Thyroid gland (tissue), 4 donors: ENCODE results near the gene SKI.

Experiments used
- CTCF ChIP-seq, 6 experiments: fragments of 200-600 bp in 3 of 6; fragments of 450-650 bp in 3 of 6; sonication (generic) in 3 of 6; IDR thresholded peaks; one replicate each; pipeline ENCODE4 v1.5.1; 2016 to 2019; ENCODE audit warnings: antibody characterized with exemption in 6 of 6, mild to moderate bottlenecking in 2 of 6, inconsistent platforms in 1 of 6, moderate library complexity in 1 of 6
- POLR2A ChIP-seq, 2 donors: fragments of 450-650 bp; IDR thresholded peaks; one replicate each; pipeline ENCODE4 v1.6.1; 2017; ENCODE audit warnings: antibody characterized with exemption in 2 of 2, mild to moderate bottlenecking in 2 of 2, moderate library complexity in 1 of 2

- no peak for TF ChIP-seq CTCF (IDR thresholded peaks at IDR 0.05)
- no peak for TF ChIP-seq POLR2A (IDR thresholded peaks at IDR 0.05)
These were observed 126.6 kb downstream of the SKI start for GRCh38 chr1:2354511-2355372.
